ENCODE data around the gene ANXA11. TPM values are rescaled to one million over a fixed set of nuclear protein-coding genes. Genes with fewer than 3 reads are reported as not detected.
"Not testable (repeated sequence)": the region's sequence is repeated elsewhere in the genome, so short reads cannot be mapped to it uniquely, and the experiment has no call there.

The ANXA11 gene
- total RNA-seq, 1 donor from 2014 or later: 306 TPM

DNA sequence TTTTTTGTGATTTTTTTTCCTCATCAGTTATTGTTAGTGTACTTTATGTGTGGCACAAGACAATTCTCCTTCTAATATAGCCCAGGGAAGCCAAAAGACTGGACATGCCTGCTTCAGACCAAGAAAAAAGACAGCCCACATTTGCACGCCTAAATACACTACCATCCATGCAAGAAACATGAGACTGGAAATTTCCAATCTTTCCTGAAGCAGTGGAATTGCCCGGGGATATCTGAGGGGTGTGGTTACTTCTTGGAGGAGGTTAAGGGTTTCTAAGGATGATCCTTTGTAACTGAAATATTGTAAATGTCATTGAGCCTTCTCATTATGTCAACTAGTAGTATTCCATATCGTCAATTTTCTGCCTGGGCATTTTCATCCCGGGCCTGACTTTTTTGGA lies 37.0 kb upstream of the ANXA11 start:
- H3K4me3 ChIP-seq; DNase-seq; intact Hi-C loops (cut with DNase I); H3K27me3 ChIP-seq (ENCODE audit: low read depth); H3K27ac ChIP-seq; H3K9me3 ChIP-seq; H3K4me1 ChIP-seq; H3K36me3 ChIP-seq; ATAC-seq: not testable (repeated sequence)

DNA sequence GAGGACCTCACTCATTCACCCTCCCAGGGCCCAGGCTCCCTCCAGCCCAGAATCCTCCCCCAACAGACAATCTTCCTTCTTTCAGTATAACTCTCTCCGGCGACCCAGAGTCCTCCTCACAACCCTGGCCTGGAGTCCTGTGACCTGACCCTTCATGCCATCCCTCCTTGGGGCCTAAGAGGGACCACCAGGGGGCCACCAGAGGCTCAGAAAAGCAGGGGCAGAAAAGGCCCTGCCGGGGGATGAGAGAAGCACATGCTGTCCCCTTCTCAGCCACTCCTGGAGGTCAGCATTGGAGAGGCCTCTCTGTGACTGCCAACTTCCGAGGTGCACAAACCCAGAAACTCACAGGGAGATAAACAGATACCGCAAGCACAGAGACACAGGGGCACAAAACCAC lies 31.1 kb upstream of the ANXA11 start:
- ATAC-seq; DNase-seq; H3K27ac ChIP-seq; intact Hi-C loops (cut with DNase I); H3K4me3 ChIP-seq; H3K9me3 ChIP-seq; H3K4me1 ChIP-seq; H3K27me3 ChIP-seq (ENCODE audit: low read depth); H3K36me3 ChIP-seq: not testable (repeated sequence)

- H3K27ac ChIP-seq; H3K4me1 ChIP-seq; intact Hi-C loops (cut with DNase I); DNase-seq; H3K36me3 ChIP-seq; H3K27me3 ChIP-seq (ENCODE audit: low read depth); H3K4me3 ChIP-seq; H3K9me3 ChIP-seq: not testable (repeated sequence)
- ATAC-seq: peak in 1 of 2 donors; percentile 21
These were observed 29.2 kb upstream of the ANXA11 start for GRCh38 chr10:80234331-80235235.

GRCh38 chr10:80233871-80234270 lies 28.5 kb upstream of the ANXA11 start:
- H3K9me3 ChIP-seq; H3K27ac ChIP-seq; DNase-seq; H3K27me3 ChIP-seq (ENCODE audit: low read depth); H3K36me3 ChIP-seq; H3K4me1 ChIP-seq; ATAC-seq; H3K4me3 ChIP-seq; intact Hi-C loops (cut with DNase I): not testable (repeated sequence)

- ATAC-seq; H3K27me3 ChIP-seq (ENCODE audit: low read depth); H3K9me3 ChIP-seq; H3K36me3 ChIP-seq; H3K4me3 ChIP-seq; H3K4me1 ChIP-seq; H3K27ac ChIP-seq; intact Hi-C loops (cut with DNase I); DNase-seq: not testable (repeated sequence)
These were observed 21.4 kb upstream of the ANXA11 start for GRCh38 chr10:80226723-80227122.

DNA sequence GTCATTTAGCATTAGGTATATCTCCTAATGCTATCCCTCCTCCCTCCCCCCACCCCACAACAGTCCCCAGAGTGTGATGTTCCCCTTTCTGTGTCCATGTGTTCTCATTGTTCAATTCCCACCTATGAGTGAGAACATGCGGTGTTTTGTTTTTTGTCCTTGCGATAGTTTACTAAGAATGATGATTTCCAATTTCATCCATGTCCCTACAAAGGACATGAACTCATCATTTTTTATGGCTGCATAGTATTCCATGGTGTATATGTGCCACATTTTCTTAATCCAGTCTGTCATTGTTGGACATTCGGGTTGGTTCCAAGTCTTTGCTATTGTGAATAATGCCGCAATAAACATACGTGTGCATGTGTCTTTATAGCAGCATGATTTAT lies 17.7 kb upstream of the ANXA11 start:
- DNase-seq; H3K36me3 ChIP-seq; H3K9me3 ChIP-seq; H3K4me3 ChIP-seq; H3K27me3 ChIP-seq (ENCODE audit: low read depth); H3K27ac ChIP-seq; H3K4me1 ChIP-seq; intact Hi-C loops (cut with DNase I); ATAC-seq: not testable (repeated sequence)

- DNase-seq; ATAC-seq; H3K9me3 ChIP-seq; H3K27me3 ChIP-seq (ENCODE audit: low read depth); intact Hi-C loops (cut with DNase I); H3K27ac ChIP-seq; H3K4me3 ChIP-seq; H3K4me1 ChIP-seq; H3K36me3 ChIP-seq: not testable (repeated sequence)
These were observed 13.5 kb upstream of the ANXA11 start for GRCh38 chr10:80218878-80219277.

DNA sequence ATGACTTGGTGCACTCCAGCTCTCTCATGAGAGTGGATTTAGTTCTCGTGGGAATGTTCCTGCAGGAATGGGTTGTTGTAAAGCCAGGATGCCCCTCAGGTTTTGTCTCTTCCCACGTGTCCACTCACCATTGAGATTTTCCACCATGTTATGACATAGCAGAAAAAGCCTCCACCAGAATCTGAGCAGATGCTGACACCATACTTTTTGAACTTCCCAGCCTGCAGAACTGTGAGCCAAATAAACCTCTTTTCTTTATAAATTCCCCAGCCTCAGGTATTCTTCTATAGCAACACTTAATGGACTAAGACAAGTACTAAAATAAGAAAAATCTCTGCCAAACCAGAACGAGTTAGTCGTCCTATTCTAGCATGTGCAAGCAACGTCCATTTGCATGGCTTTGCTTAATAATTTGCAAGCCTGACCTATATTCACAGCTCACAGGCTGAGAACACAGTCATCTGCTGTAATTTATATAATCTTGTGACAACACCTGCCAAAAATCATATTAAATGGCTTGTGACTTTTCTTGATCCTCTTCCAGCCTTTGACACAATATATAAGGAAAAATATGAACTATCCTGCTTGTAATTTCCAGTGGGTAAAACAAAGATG lies 9.1 kb upstream of the ANXA11 start:
- H3K4me1 ChIP-seq; H3K9me3 ChIP-seq; DNase-seq; ATAC-seq; H3K27ac ChIP-seq; H3K4me3 ChIP-seq; intact Hi-C loops (cut with DNase I); H3K27me3 ChIP-seq (ENCODE audit: low read depth); H3K36me3 ChIP-seq: not testable (repeated sequence)

- H3K27me3 ChIP-seq (ENCODE audit: low read depth); intact Hi-C loops (cut with DNase I); H3K4me3 ChIP-seq; H3K27ac ChIP-seq; H3K9me3 ChIP-seq; DNase-seq; ATAC-seq; H3K36me3 ChIP-seq; H3K4me1 ChIP-seq: not testable (repeated sequence)
These were observed 7.3 kb upstream of the ANXA11 start for GRCh38 chr10:80212535-80213115.

DNA sequence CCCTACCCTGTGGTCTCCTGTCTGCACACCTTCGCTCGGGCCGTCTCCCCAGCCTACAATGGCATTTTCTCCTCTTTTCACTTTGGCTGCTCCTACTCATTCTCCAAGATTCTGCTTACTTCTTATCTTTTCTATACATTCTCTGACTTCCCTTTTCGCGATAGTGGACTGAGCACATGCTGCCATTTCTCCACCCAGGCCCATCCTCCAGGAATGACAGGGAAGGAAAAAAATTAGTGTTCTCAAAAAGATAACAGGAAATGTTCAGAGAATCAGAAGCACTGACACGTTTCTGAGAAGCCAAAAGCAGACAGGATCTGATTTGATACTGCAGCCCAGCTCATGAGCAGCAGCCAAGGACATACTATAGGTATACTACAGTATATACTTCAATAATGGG lies 6.4 kb upstream of the ANXA11 start:
- DNase-seq: no peak
- Histone ChIP-seq H3K9me3 (no peaks in the 10 kb centered on the region), H3K36me3 (no peaks in the 10 kb centered on the region), H3K27ac (no peak overlapping the region), H3K4me3 (no peak overlapping the region), H3K4me1 (peaks cover under 1% of the 10 kb centered on the region), H3K27me3 (ENCODE audit: low read depth) (no peaks in the 10 kb centered on the region)
- intact Hi-C loops (cut with DNase I): no loop called here
- no peak for ATAC-seq
- TF ChIP-seq, protein P1, sequence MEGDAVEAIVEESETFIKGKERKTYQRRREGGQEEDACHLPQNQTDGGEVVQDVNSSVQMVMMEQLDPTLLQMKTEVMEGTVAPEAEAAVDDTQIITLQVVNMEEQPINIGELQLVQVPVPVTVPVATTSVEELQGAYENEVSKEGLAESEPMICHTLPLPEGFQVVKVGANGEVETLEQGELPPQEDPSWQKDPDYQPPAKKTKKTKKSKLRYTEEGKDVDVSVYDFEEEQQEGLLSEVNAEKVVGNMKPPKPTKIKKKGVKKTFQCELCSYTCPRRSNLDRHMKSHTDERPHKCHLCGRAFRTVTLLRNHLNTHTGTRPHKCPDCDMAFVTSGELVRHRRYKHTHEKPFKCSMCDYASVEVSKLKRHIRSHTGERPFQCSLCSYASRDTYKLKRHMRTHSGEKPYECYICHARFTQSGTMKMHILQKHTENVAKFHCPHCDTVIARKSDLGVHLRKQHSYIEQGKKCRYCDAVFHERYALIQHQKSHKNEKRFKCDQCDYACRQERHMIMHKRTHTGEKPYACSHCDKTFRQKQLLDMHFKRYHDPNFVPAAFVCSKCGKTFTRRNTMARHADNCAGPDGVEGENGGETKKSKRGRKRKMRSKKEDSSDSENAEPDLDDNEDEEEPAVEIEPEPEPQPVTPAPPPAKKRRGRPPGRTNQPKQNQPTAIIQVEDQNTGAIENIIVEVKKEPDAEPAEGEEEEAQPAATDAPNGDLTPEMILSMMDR (IDR thresholded peaks at IDR 0.05): no peak
